Caco-2 (cell line): ENCODE data around the gene PRICKLE1. TPM values are rescaled to one million over a fixed set of nuclear protein-coding genes. Genes with fewer than 3 reads are reported as not detected.

Source experiments
- BruUV-seq: library from RNA; stranded (reverse); fragments of 400-500 nt; replicated peaks from 2 replicates; lab custom pipeline; 2021; lab: Mats Ljungman, UMichigan
- CTCF ChIA-PET: fragments of 300-600 bp; sonication (Branson Sonifier 250); formaldehyde crosslinking; loops from one replicate; lab custom pipeline; 2022; ENCODE audit warnings: antibody characterized with exemption; lab: Charles Lee
- POLR2A ChIA-PET: fragments of 300-600 bp; sonication (Branson Sonifier 250); formaldehyde crosslinking; loops from one replicate; lab custom pipeline; 2022; ENCODE audit warnings: antibody characterized with exemption; lab: Charles Lee
- DNase-seq, 2 experiments: peaks; one replicate each; pipeline versions ENCODE4 v3.0.0 to v3.0.0-alpha.2; 2020 to 2022
- H3K27me3 ChIP-seq: replicated peaks from 2 replicates; pipeline ENCODE4 v1.6.0; 2011; ENCODE audit warnings: low read length; ENCODE audit not compliant: control insufficient read depth, insufficient read depth
- H3K36me3 ChIP-seq: 2 replicates; pipeline ENCODE4 v1.5.1; 2011; ENCODE audit warnings: low read length; ENCODE audit not compliant: control insufficient read depth, insufficient read depth
- H3K4me1 ChIP-seq: fragments of 250-450 bp; sonication (Bioruptor Pico); 2 replicates; pipeline ENCODE4 v1.5.1; 2020; ENCODE audit warnings: mild to moderate bottlenecking
- H3K4me3 ChIP-seq: 2 replicates; pipeline ENCODE4 v1.5.1; 2011; ENCODE audit warnings: low read depth, mild to moderate bottlenecking, control low read depth, low read length
- H3K9me3 ChIP-seq: fragments of 250-450 bp; sonication (Bioruptor Pico); 2 replicates; pipeline ENCODE4 v1.5.1; 2020; ENCODE audit warnings: mild to moderate bottlenecking, moderate library complexity
- H3K27ac Mint-ChIP-seq: one replicate; pipeline ENCODE4 v1.8.0; 2022; ENCODE audit warnings: mixed read lengths; ENCODE audit not compliant: unreplicated experiment
- H3K27me3 Mint-ChIP-seq: one replicate; pipeline ENCODE4 v1.8.0; 2022; ENCODE audit warnings: mixed read lengths; ENCODE audit not compliant: insufficient read depth, unreplicated experiment
- H3K36me3 Mint-ChIP-seq: one replicate; pipeline ENCODE4 v1.8.0; 2022; ENCODE audit warnings: mild to moderate bottlenecking, mixed read lengths; ENCODE audit not compliant: insufficient read depth, unreplicated experiment
- H3K4me1 Mint-ChIP-seq: one replicate; pipeline ENCODE4 v1.8.0; 2022; ENCODE audit warnings: low read depth, mixed read lengths; ENCODE audit not compliant: unreplicated experiment
- H3K4me3 Mint-ChIP-seq: one replicate; pipeline ENCODE4 v1.8.0; 2022; ENCODE audit warnings: mild to moderate bottlenecking, moderate library complexity, mixed read lengths; ENCODE audit not compliant: unreplicated experiment
- H3K9me3 Mint-ChIP-seq: one replicate; pipeline ENCODE4 v1.8.0; 2022; ENCODE audit warnings: mixed read lengths; ENCODE audit not compliant: unreplicated experiment
- CTCF ChIP-seq, 2 experiments: fragments of 200-600 bp in 1 of 2; IDR thresholded peaks; 1 replicate in 1 of 2; 2 replicates in 1 of 2; pipeline versions ENCODE4 v1.5.1 to v1.8.0; 2011 to 2022; ENCODE audit warnings: antibody characterized with exemption in 1 of 2, control low read depth in 1 of 2, inconsistent platforms in 1 of 2, low read depth in 1 of 2, low read length in 1 of 2, mild to moderate bottlenecking in 1 of 2, moderate library complexity in 1 of 2; ENCODE audit not compliant: insufficient read depth in 1 of 2, severe bottlenecking in 1 of 2, unreplicated experiment in 1 of 2
- intact Hi-C: fragments of 100-400 bp; cut with micrococcal nuclease; formaldehyde crosslinking; loops from one replicate; pipeline ENCODE4 v1.10.0; 2022; ENCODE audit not compliant: unreplicated experiment
- total RNA-seq: library from RNA; stranded (reverse); gene quantifications from 2 replicates; pipeline ENCODE4 v1.2.3, GENCODE V29; 2022

Gene PRICKLE1
- total RNA-seq, 1 experiment from 2014 or later = 4.5 TPM

GRCh38 chr12:42611571-42612230 lies 22.2 kb upstream of the PRICKLE1 start:
- BruUV-seq = no TSS peak
- Mint-ChIP-seq H3K36me3 (peaks cover 6% of the 10 kb centered on the region), H3K27ac (no peak overlapping the region), H3K4me1 (no peaks in the 10 kb centered on the region), H3K4me3 (no peak overlapping the region), H3K9me3 (peaks cover 3% of the 10 kb centered on the region), H3K27me3 (no peaks in the 10 kb centered on the region)
- intact Hi-C loops = no loop called here
- peaks cover 2% of the 10 kb centered on the region for H3K9me3 ChIP-seq
- POLR2A ChIA-PET = no interaction called here
- H3K36me3 ChIP-seq = no peaks in the 10 kb centered on the region
- no peak for DNase-seq
- no peak for TF ChIP-seq CTCF (IDR thresholded peaks at IDR 0.05; ENCODE audit: insufficient read depth in 1 of 2, low read depth in 1 of 2, low read length in 1 of 2, severe bottlenecking in 1 of 2, unreplicated experiment in 1 of 2)
- H3K4me3 ChIP-seq = no peak overlapping the region
- CTCF ChIA-PET = no interaction called here
- no peaks in the 10 kb centered on the region for H3K4me1 ChIP-seq
- H3K27me3 ChIP-seq = no peaks in the 10 kb centered on the region

- no peaks in the 10 kb centered on the region for H3K4me1 ChIP-seq
- no peak for TF ChIP-seq CTCF (IDR thresholded peaks at IDR 0.05; ENCODE audit: insufficient read depth in 1 of 2, low read depth in 1 of 2, low read length in 1 of 2, severe bottlenecking in 1 of 2, unreplicated experiment in 1 of 2)
- no peaks in the 10 kb centered on the region for H3K4me1 Mint-ChIP-seq
- H3K27me3 ChIP-seq = no peaks in the 10 kb centered on the region
- DNase-seq = no peak
- H3K4me3 Mint-ChIP-seq = no peak overlapping the region
- H3K9me3 Mint-ChIP-seq = no peaks in the 10 kb centered on the region
- BruUV-seq = no TSS peak
- ChIA-PET POLR2A (no interaction called here), CTCF (interaction anchor here (0.6 kb wide), 1 partner anchor 317 kb away, joined by 3 read pairs; no protein-coding TSS in a partner anchor)
- H3K27me3 Mint-ChIP-seq = no peaks in the 10 kb centered on the region
- H3K36me3 ChIP-seq = no peaks in the 10 kb centered on the region
- no peak overlapping the region for H3K4me3 ChIP-seq
- intact Hi-C loops = no loop called here
- H3K36me3 Mint-ChIP-seq = peaks cover 6% of the 10 kb centered on the region
- no peak overlapping the region for H3K27ac Mint-ChIP-seq
- H3K9me3 ChIP-seq = no peaks in the 10 kb centered on the region
Observed at GRCh38 chr12:42609605-42610004, 20.1 kb upstream of the PRICKLE1 start.

- peaks cover 3% of the 10 kb centered on the region for H3K27me3 Mint-ChIP-seq
- H3K4me1 Mint-ChIP-seq = no peaks in the 10 kb centered on the region
- Histone ChIP-seq H3K4me3 (no peak overlapping the region), H3K27me3 (no peaks in the 10 kb centered on the region), H3K4me1 (no peaks in the 10 kb centered on the region), H3K9me3 (no peaks in the 10 kb centered on the region), H3K36me3 (no peaks in the 10 kb centered on the region)
- no peak for DNase-seq
- no peaks in the 10 kb centered on the region for H3K9me3 Mint-ChIP-seq
- peaks cover 6% of the 10 kb centered on the region for H3K36me3 Mint-ChIP-seq
- ChIA-PET CTCF (no interaction called here), POLR2A (no interaction called here)
- BruUV-seq = no TSS peak
- H3K4me3 Mint-ChIP-seq = no peak overlapping the region
- no peak overlapping the region for H3K27ac Mint-ChIP-seq
- intact Hi-C loops = no loop called here
- TF ChIP-seq CTCF (IDR thresholded peaks at IDR 0.05; ENCODE audit: insufficient read depth in 1 of 2, low read depth in 1 of 2, low read length in 1 of 2, severe bottlenecking in 1 of 2, unreplicated experiment in 1 of 2) = no peak
Observed at GRCh38 chr12:42608196-42608825, 18.8 kb upstream of the PRICKLE1 start.
